Keratinocyte (primary cell): ENCODE results near the gene TAC3. TPM values are rescaled to one million over a fixed set of nuclear protein-coding genes. Genes with fewer than 3 reads are reported as not detected.

ENCODE experiments used
- DNase-seq: peaks from one replicate; pipeline ENCODE4 v3.0.0-alpha.2; 2011; ENCODE audit warnings: low read depth, missing footprints, low spot score
- FAIRE-seq: peaks from 2 replicates; lab custom pipeline; 2011; peaks lifted over from hg19 to GRCh38; lab: Jason Lieb, UNC
- H2AFZ ChIP-seq: 2 replicates; pipeline ENCODE4 v1.6.0; 2012; ENCODE audit warnings: low read length, control low read depth, inconsistent platforms; ENCODE audit not compliant: control insufficient read depth
- H3K27ac ChIP-seq: 2 replicates; pipeline ENCODE4 v1.5.1; 2011; ENCODE audit warnings: low read length; ENCODE audit not compliant: control insufficient read depth, insufficient read depth
- H3K27me3 ChIP-seq: 3 replicates; pipeline ENCODE4 v1.6.0; 2011; ENCODE audit warnings: low read length; ENCODE audit not compliant: control insufficient read depth, insufficient read depth; ENCODE audit errors: extremely low read depth
- H3K36me3 ChIP-seq, 2 experiments: 2 replicates in 1 of 2; 3 replicates in 1 of 2; pipeline ENCODE4 v1.5.1; 2011; ENCODE audit warnings: low read length in 2 of 2, mild to moderate bottlenecking in 1 of 2; ENCODE audit not compliant: control insufficient read depth in 2 of 2, insufficient read depth in 2 of 2; ENCODE audit errors: extremely low read depth in 1 of 2
- H3K4me1 ChIP-seq: 3 replicates; pipeline ENCODE4 v1.5.1; 2011; ENCODE audit warnings: low read length; ENCODE audit not compliant: control insufficient read depth, insufficient read depth; ENCODE audit errors: extremely low read depth
- H3K4me2 ChIP-seq: 3 replicates; pipeline ENCODE4 v1.6.0; 2011; ENCODE audit warnings: low read depth, low read length; ENCODE audit not compliant: control insufficient read depth, insufficient read depth; ENCODE audit errors: extremely low read depth
- H3K4me3 ChIP-seq, 3 experiments: fragments of 200-600 bp in 1 of 3; sonication (generic) in 1 of 3; 2 replicates in 2 of 3; 3 replicates in 1 of 3; pipeline ENCODE4 v1.5.1; 2011 to 2016; ENCODE audit warnings: low read length in 3 of 3, mild to moderate bottlenecking in 3 of 3, control low read depth in 2 of 3, inconsistent platforms in 1 of 3, low read depth in 1 of 3, mixed read lengths in 1 of 3, mixed run types in 1 of 3, moderate library complexity in 1 of 3; ENCODE audit not compliant: control insufficient read depth in 2 of 3, insufficient read depth in 2 of 3; ENCODE audit errors: extremely low read depth in 1 of 3
- H3K79me2 ChIP-seq: 2 replicates; pipeline ENCODE4 v1.6.0; 2012; ENCODE audit warnings: low read length; ENCODE audit not compliant: control insufficient read depth, insufficient read depth
- H3K9ac ChIP-seq: 3 replicates; pipeline ENCODE4 v1.6.0; 2011; ENCODE audit warnings: low read length; ENCODE audit not compliant: control insufficient read depth, insufficient read depth; ENCODE audit errors: extremely low read depth
- H3K9me1 ChIP-seq: 3 replicates; pipeline ENCODE4 v1.6.0; 2011; ENCODE audit warnings: low read length; ENCODE audit not compliant: control insufficient read depth, insufficient read depth; ENCODE audit errors: extremely low read depth
- H3K9me3 ChIP-seq: 2 replicates; pipeline ENCODE4 v1.5.1; 2012; ENCODE audit warnings: low read depth, low read length; ENCODE audit not compliant: control insufficient read depth
- H4K20me1 ChIP-seq: 3 replicates; pipeline ENCODE4 v1.6.0; 2011; ENCODE audit warnings: low read length; ENCODE audit not compliant: control insufficient read depth, insufficient read depth; ENCODE audit errors: extremely low read depth
- EZH2 ChIP-seq: IDR thresholded peaks from one replicate; pipeline ENCODE4 v1.6.1; 2012; ENCODE audit warnings: inconsistent platforms, mild to moderate bottlenecking, low read length, moderate library complexity
- dilution Hi-C: fragments of 300-500 bp; cut with MboI; formaldehyde crosslinking; loops from one replicate; pipeline ENCODE4 v1.7.0; 2020; ENCODE audit warnings: low sequenced_read_pairs; ENCODE audit not compliant: extremely low pct_ligation_motif_present
- polyA plus RNA-seq, 5 experiments: library from polyadenylated mRNA; depleted of rRNA in 3 of 5; stranded (reverse) in 3 of 5; stranded (forward) in 1 of 5; unstranded in 1 of 5; fragments of >200 nt; gene quantifications; 1 replicate in 1 of 5; 2 replicates in 3 of 5; 3 replicates in 1 of 5; pipeline versions ENCODE4 v1.2.1 to v1.2.3, GENCODE V29; 2011 to 2012; ENCODE audit warnings: missing spikeins in 2 of 5, low read depth in 1 of 5, low replicate concordance in 1 of 5
- TF ChIP-seq, protein P1 (sequence below), 3 experiments: IDR thresholded peaks in 1 of 3; conservative IDR thresholded peaks in 1 of 3; optimal IDR thresholded peaks in 1 of 3; 2 replicates in 2 of 3; 3 replicates in 1 of 3; pipeline versions ENCODE3 to v1.5.1; 2011; ENCODE audit warnings: low read length in 3 of 3, mild to moderate bottlenecking in 3 of 3, moderate library complexity in 2 of 3, control low read depth in 1 of 3, inconsistent platforms in 1 of 3; ENCODE audit not compliant: insufficient read depth in 2 of 3; ENCODE audit errors: extremely low read depth in 1 of 3

The TAC3 gene
- polyA plus RNA-seq, 1 donor (not counting 4 experiments of a cell fraction or from before 2014, with no cell fraction given) = not detected

DNA sequence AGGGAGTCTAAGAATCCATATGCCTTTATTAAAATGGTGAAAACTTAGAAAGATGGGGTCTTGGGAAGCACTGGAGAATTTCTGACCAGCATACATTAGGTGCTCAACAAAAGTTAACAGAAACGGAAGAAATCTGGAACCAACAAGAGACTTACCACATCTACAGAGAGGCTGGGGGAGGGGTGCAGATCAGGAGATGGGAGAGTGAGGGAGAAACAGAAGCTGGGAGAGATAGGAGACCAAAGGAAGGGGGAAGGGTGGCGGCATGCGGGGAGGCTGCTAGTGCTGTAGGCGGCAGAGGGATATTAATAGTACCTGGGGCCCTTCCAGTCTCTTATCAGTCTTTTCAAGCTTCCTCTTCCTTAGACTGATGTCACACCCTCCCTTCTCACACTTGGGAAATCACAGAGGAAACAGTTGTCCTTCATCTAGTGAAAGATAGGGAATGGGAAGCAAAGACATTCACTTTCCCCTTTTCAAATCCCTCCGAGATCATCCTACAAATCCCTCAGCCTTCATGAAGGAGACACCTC is 28.1 kb downstream of the TAC3 start:
- no peak overlapping the region for H3K27ac ChIP-seq
- no peak for TF ChIP-seq EZH2
- TF ChIP-seq, protein P1, sequence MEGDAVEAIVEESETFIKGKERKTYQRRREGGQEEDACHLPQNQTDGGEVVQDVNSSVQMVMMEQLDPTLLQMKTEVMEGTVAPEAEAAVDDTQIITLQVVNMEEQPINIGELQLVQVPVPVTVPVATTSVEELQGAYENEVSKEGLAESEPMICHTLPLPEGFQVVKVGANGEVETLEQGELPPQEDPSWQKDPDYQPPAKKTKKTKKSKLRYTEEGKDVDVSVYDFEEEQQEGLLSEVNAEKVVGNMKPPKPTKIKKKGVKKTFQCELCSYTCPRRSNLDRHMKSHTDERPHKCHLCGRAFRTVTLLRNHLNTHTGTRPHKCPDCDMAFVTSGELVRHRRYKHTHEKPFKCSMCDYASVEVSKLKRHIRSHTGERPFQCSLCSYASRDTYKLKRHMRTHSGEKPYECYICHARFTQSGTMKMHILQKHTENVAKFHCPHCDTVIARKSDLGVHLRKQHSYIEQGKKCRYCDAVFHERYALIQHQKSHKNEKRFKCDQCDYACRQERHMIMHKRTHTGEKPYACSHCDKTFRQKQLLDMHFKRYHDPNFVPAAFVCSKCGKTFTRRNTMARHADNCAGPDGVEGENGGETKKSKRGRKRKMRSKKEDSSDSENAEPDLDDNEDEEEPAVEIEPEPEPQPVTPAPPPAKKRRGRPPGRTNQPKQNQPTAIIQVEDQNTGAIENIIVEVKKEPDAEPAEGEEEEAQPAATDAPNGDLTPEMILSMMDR (optimal IDR thresholded peaks at IDR 0.05 in 1 of 3, IDR thresholded peaks at IDR 0.05 in 1 of 3, conservative IDR thresholded peaks at IDR 0.05 in 1 of 3; ENCODE audit: extremely low read depth in 1 of 3, insufficient read depth in 2 of 3, low read length in 3 of 3) = no peak
- H3K27me3 ChIP-seq = no peaks in the 10 kb centered on the region
- no peak overlapping the region for H3K9ac ChIP-seq
- H3K9me3 ChIP-seq = no peaks in the 10 kb centered on the region
- no peaks in the 10 kb centered on the region for H3K79me2 ChIP-seq
- no peak for DNase-seq
- dilution Hi-C loops = no loop called here
- peaks cover 3% of the 10 kb centered on the region for H3K9me1 ChIP-seq
- no peaks in the 10 kb centered on the region for H3K36me3 ChIP-seq
- no peak overlapping the region for H2AFZ ChIP-seq
- peaks cover 24% of the 10 kb centered on the region for H3K4me1 ChIP-seq
- H3K4me3 ChIP-seq = no peak overlapping the region
- H4K20me1 ChIP-seq = no peaks in the 10 kb centered on the region
- no peak overlapping the region for H3K4me2 ChIP-seq
- FAIRE-seq = peak; percentile 46

DNA sequence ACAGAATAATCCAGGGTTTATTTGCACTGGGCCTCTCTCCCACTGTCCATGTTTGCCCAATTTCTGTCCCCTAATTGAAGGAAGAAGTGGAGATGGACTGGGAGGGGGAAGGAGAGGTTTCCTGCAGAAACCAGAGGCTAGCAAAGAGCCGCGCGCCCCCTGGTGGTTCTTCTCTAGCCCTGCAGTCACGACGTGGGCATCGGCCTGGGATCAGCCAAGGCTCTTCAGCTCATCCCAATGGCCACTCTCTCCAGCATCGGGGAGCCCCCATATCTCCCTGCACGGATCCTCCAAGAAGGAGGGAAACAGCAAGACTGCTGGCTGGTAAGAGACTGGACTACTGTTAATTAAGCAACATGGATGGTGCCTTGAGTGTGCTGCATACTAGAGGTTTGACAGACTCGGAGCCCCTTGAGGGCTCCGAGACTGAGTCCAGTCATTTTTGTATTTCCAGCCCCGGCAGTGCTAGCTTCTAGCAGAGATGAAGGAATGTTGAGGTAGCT is 28.7 kb downstream of the TAC3 start:
- dilution Hi-C loops = no loop called here
- H3K36me3 ChIP-seq = no peaks in the 10 kb centered on the region
- peaks cover 24% of the 10 kb centered on the region for H3K4me1 ChIP-seq
- H3K27me3 ChIP-seq = no peaks in the 10 kb centered on the region
- no peak overlapping the region for H3K4me2 ChIP-seq
- no peaks in the 10 kb centered on the region for H3K79me2 ChIP-seq
- H3K9me3 ChIP-seq = no peaks in the 10 kb centered on the region
- TF ChIP-seq, protein P1 (optimal IDR thresholded peaks at IDR 0.05 in 1 of 3, IDR thresholded peaks at IDR 0.05 in 1 of 3, conservative IDR thresholded peaks at IDR 0.05 in 1 of 3; ENCODE audit: extremely low read depth in 1 of 3, insufficient read depth in 2 of 3, low read length in 3 of 3) = peak; percentile 90 to 97 (median 93)
- no peak for TF ChIP-seq EZH2
- FAIRE-seq (peak; percentile 44), DNase-seq (peak; percentile 33)
- H3K9me1 ChIP-seq = peaks cover 3% of the 10 kb centered on the region
- no peak overlapping the region for H3K27ac ChIP-seq
- no peak overlapping the region for H3K9ac ChIP-seq
- no peaks in the 10 kb centered on the region for H4K20me1 ChIP-seq
- H2AFZ ChIP-seq = no peak overlapping the region
- H3K4me3 ChIP-seq = no peak overlapping the region
